ENCODE data around the gene SCFD2.
A peak's percentile ranks its signal among the peaks of the same experiment; 100 is the strongest.
"Not testable (repeated sequence)": the region's sequence is repeated elsewhere in the genome, so short reads cannot be mapped to it uniquely, and the experiment has no call there.

The SCFD2 gene

GRCh38 chr4:53089936-53090729, 275.7 kb downstream of the SCFD2 start:
- no peak for DNase-seq

- DNase-seq = no peak
Observed at GRCh38 chr4:53088152-53088551, 277.7 kb downstream of the SCFD2 start.

- no peak for DNase-seq
Observed at GRCh38 chr4:53076374-53076958, 289.4 kb downstream of the SCFD2 start.

GRCh38 chr4:53075162-53075785, 290.6 kb downstream of the SCFD2 start:
- no peak for DNase-seq

- peak; percentile 77 for DNase-seq
Observed at GRCh38 chr4:53068755-53069330, 297.0 kb downstream of the SCFD2 start.

- no peak for DNase-seq
Observed at GRCh38 chr4:53067125-53067802, 298.6 kb downstream of the SCFD2 start.

GRCh38 chr4:53066155-53066554, 299.7 kb downstream of the SCFD2 start:
- no peak for DNase-seq

GRCh38 chr4:53064609-53065008, 301.3 kb downstream of the SCFD2 start:
- no peak for DNase-seq

GRCh38 chr4:53061091-53061850, 304.6 kb downstream of the SCFD2 start:
- no peak for DNase-seq

- no peak for DNase-seq
Observed at GRCh38 chr4:53060278-53060677, 305.6 kb downstream of the SCFD2 start.

GRCh38 chr4:53059871-53060270, 306.0 kb downstream of the SCFD2 start:
- no peak for DNase-seq

- DNase-seq = no peak
Observed at GRCh38 chr4:53059256-53059655, 306.6 kb downstream of the SCFD2 start.

- no peak for DNase-seq
Observed at GRCh38 chr4:53057679-53058078, 308.2 kb downstream of the SCFD2 start.

GRCh38 chr4:53057108-53057507, 308.8 kb downstream of the SCFD2 start:
- not testable (repeated sequence) for DNase-seq

GRCh38 chr4:53055716-53056403, 310.0 kb downstream of the SCFD2 start:
- DNase-seq = no peak

- DNase-seq = peak; percentile 27
Observed at GRCh38 chr4:53055274-53055673, 310.6 kb downstream of the SCFD2 start.

- peak; percentile 82 for DNase-seq
Observed at GRCh38 chr4:53050361-53050774, 315.5 kb downstream of the SCFD2 start.

- DNase-seq = no peak
Observed at GRCh38 chr4:53049528-53049927, 316.3 kb downstream of the SCFD2 start.

GRCh38 chr4:53044651-53044960, 321.3 kb downstream of the SCFD2 start:
- DNase-seq = no peak

GRCh38 chr4:53043891-53044650, 321.8 kb downstream of the SCFD2 start:
- DNase-seq = no peak

- DNase-seq = no peak
Observed at GRCh38 chr4:53043055-53043454, 322.8 kb downstream of the SCFD2 start.

Measured in NCI-H2029 treated with DMSO at 0.1 percent for 48 hours (cell line).